Measurements from ENCODE around the gene KCNT1. TPM values are rescaled to one million over a fixed set of nuclear protein-coding genes. Genes with fewer than 3 reads are reported as not detected.

KCNT1 gene
- total RNA-seq, 1 donor from 2014 or later: not detected

DNA sequence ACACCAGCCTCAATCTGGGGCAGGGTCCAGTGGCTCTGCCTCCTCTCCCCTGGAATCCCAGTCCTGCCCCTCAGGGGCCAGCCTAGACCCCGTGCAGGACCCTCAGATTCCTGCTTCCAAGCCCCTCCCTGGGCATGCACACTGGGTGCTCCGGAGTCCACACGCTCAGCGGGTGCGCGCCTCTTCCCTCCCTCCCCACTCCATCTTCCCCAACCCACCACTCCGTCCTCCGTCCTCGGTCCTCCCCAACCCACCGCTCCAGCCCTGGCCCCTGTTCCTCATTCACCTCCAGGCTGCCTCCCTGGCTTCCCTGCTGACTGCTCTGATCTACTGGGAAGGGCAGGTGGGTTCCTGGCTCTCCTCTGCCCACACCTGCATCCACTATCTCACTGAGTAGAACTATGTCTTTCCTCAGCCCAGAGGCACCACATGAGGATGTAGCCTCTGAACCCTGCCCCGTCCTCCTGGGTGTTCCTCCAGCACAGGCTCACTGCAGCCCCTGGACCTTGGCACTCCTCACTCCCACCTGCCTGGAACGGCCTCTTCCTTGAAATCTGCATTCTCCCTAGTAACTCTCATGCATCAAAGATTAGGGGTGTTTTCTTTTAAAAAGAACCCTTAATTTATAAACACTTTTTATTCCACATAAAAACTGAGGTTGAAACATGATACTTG is 112.6 kb downstream of the KCNT1 start:
- H3K36me3 ChIP-seq (ENCODE audit: insufficient read depth, low read length): peaks cover 15% of the 10 kb centered on the region
- FAIRE-seq: no peak

DNA sequence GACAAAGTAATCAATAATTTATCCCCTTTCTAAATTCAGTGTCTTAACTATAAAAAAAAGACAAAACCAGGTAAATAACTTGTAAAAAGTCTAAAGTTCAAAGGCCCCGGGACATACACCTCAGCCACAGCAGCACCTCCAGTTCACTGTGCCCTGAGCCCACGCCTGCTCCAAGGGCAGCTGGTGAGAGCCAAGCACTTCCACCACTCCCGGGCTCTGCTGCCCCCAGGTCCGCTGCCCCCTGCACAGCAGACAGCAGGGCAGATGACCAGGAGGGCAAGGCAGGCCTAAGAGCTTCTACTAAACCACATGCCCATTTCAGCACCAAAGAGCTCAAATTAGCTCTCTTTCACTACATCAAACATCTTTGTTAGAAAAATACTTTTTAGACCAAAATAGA is 113.4 kb downstream of the KCNT1 start:
- H3K27me3 Mint-ChIP-seq (ENCODE audit: low read depth, unreplicated experiment): no peaks in the 10 kb centered on the region
- peaks cover 13% of the 10 kb centered on the region for H3K36me3 ChIP-seq (ENCODE audit: insufficient read depth, low read length)
- peaks cover 28% of the 10 kb centered on the region for H3K36me3 Mint-ChIP-seq (ENCODE audit: low read depth, unreplicated experiment)
- no peaks in the 10 kb centered on the region for H3K9me3 ChIP-seq (ENCODE audit: insufficient read depth, low read depth, low read length)
- H3K4me1 ChIP-seq (ENCODE audit: insufficient read depth, low read length): no peaks in the 10 kb centered on the region
- H3K9ac ChIP-seq (ENCODE audit: low read length): no peak overlapping the region
- no peaks in the 10 kb centered on the region for H3K9me3 Mint-ChIP-seq (ENCODE audit: unreplicated experiment)
- no peak overlapping the region for H3K27ac Mint-ChIP-seq (ENCODE audit: unreplicated experiment)
- no peak overlapping the region for H2AFZ ChIP-seq (ENCODE audit: low read depth, low read length)
- no peaks in the 10 kb centered on the region for H3K79me2 ChIP-seq (ENCODE audit: insufficient read depth, low read length)
- no peaks in the 10 kb centered on the region for H3K27me3 ChIP-seq (ENCODE audit: insufficient read depth, low read length)
- H3K4me1 Mint-ChIP-seq (ENCODE audit: low read depth, unreplicated experiment): no peaks in the 10 kb centered on the region
- peaks cover 22% of the 10 kb centered on the region for H4K20me1 ChIP-seq (ENCODE audit: insufficient read depth, low read length)
- FAIRE-seq (no peak), DNase-seq (ENCODE audit: low read depth) (no peak)
- TF ChIP-seq, protein P1, sequence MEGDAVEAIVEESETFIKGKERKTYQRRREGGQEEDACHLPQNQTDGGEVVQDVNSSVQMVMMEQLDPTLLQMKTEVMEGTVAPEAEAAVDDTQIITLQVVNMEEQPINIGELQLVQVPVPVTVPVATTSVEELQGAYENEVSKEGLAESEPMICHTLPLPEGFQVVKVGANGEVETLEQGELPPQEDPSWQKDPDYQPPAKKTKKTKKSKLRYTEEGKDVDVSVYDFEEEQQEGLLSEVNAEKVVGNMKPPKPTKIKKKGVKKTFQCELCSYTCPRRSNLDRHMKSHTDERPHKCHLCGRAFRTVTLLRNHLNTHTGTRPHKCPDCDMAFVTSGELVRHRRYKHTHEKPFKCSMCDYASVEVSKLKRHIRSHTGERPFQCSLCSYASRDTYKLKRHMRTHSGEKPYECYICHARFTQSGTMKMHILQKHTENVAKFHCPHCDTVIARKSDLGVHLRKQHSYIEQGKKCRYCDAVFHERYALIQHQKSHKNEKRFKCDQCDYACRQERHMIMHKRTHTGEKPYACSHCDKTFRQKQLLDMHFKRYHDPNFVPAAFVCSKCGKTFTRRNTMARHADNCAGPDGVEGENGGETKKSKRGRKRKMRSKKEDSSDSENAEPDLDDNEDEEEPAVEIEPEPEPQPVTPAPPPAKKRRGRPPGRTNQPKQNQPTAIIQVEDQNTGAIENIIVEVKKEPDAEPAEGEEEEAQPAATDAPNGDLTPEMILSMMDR (IDR thresholded peaks at IDR 0.05; ENCODE audit: insufficient read depth, low read depth, low read length): no peak
- no peak for TF ChIP-seq EZH2 (IDR thresholded peaks at IDR 0.05; ENCODE audit: insufficient read depth, low read length)
- H3K4me3 ChIP-seq (ENCODE audit: insufficient read depth, low read depth, low read length): no peak overlapping the region
- H3K4me3 Mint-ChIP-seq (ENCODE audit: unreplicated experiment): no peak overlapping the region
- H3K4me2 ChIP-seq (ENCODE audit: low read length): no peak overlapping the region
- no peak overlapping the region for H3K27ac ChIP-seq (ENCODE audit: low read depth, low read length)

More for the DNA sequence above, 112.6 kb downstream of the KCNT1 start:
- Histone ChIP-seq H3K27me3 (ENCODE audit: insufficient read depth, low read length) (no peaks in the 10 kb centered on the region), H3K4me1 (ENCODE audit: insufficient read depth, low read length) (no peaks in the 10 kb centered on the region), H2AFZ (ENCODE audit: low read depth, low read length) (no peak overlapping the region), H3K4me2 (ENCODE audit: low read length) (no peak overlapping the region), H3K79me2 (ENCODE audit: insufficient read depth, low read length) (no peaks in the 10 kb centered on the region), H3K9me3 (ENCODE audit: insufficient read depth, low read depth, low read length) (no peaks in the 10 kb centered on the region), H3K4me3 (ENCODE audit: insufficient read depth, low read depth, low read length) (no peak overlapping the region), H3K9ac (ENCODE audit: low read length) (no peak overlapping the region), H3K27ac (ENCODE audit: low read depth, low read length) (no peak overlapping the region), H4K20me1 (ENCODE audit: insufficient read depth, low read length) (peaks cover 22% of the 10 kb centered on the region)
- H3K36me3 Mint-ChIP-seq (ENCODE audit: low read depth, unreplicated experiment): peaks cover 29% of the 10 kb centered on the region
- no peak for TF ChIP-seq EZH2 (IDR thresholded peaks at IDR 0.05; ENCODE audit: insufficient read depth, low read length)
- TF ChIP-seq, protein P1 (IDR thresholded peaks at IDR 0.05; ENCODE audit: insufficient read depth, low read depth, low read length): no peak
- no peaks in the 10 kb centered on the region for H3K9me3 Mint-ChIP-seq (ENCODE audit: unreplicated experiment)
- H3K27me3 Mint-ChIP-seq (ENCODE audit: low read depth, unreplicated experiment): no peaks in the 10 kb centered on the region
- no peak overlapping the region for H3K4me3 Mint-ChIP-seq (ENCODE audit: unreplicated experiment)
- no peak overlapping the region for H3K27ac Mint-ChIP-seq (ENCODE audit: unreplicated experiment)
- no peak for DNase-seq (ENCODE audit: low read depth)
- no peaks in the 10 kb centered on the region for H3K4me1 Mint-ChIP-seq (ENCODE audit: low read depth, unreplicated experiment)
